Nephron (organoid): ENCODE measurements around the gene MAGI2.

Experiments used
- H3K27ac Mint-ChIP-seq, 3 experiments: 2 replicates each; pipeline ENCODE4 v1.8.0; 2020; ENCODE audit warnings: mixed read lengths in 3 of 3, mild to moderate bottlenecking in 2 of 3, moderate library complexity in 1 of 3
- H3K27me3 Mint-ChIP-seq: 2 replicates; pipeline ENCODE4 v1.8.0; 2021; ENCODE audit warnings: low read depth, mild to moderate bottlenecking, moderate library complexity, mixed read lengths
- H3K36me3 Mint-ChIP-seq: 2 replicates; pipeline ENCODE4 v1.8.0; 2020; ENCODE audit warnings: low read depth, mixed read lengths
- H3K4me1 Mint-ChIP-seq: 2 replicates; pipeline ENCODE4 v1.8.0; 2020; ENCODE audit warnings: mixed read lengths
- H3K4me3 Mint-ChIP-seq, 3 experiments: 2 replicates each; pipeline ENCODE4 v1.8.0; 2020; ENCODE audit warnings: mild to moderate bottlenecking in 3 of 3, mixed read lengths in 3 of 3, moderate library complexity in 2 of 3
- H3K9me3 Mint-ChIP-seq: 2 replicates; pipeline ENCODE4 v1.8.0; 2020; ENCODE audit warnings: mixed read lengths
- TF ChIP-seq, protein P1 (sequence below), 3 experiments: fragments of 200-600 bp; sonication (generic); IDR thresholded peaks; one replicate each; pipeline ENCODE4 v1.5.0; 2021; ENCODE audit warnings: antibody characterized with exemption in 3 of 3; ENCODE audit not compliant: unreplicated experiment in 3 of 3

MAGI2 gene

DNA sequence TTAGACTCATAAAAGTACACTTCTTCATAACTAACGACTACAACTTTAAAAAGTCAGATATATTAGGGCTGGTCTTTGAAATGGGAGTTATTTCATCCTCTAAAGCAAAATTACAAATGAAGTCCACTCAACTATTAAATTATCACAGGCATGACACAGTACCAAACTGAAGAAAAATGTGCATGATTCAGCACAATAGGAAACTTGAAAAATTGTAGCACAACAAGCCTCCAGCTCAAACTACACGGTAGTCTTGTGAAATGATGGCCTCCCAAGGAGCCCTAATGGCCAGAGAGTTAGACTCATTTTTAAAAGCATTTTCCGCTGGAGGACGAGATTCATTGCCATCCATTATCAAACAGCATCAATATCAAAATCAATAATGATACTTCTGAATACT lies 76.4 kb downstream of the MAGI2 start:
- H3K4me1 Mint-ChIP-seq, result no peaks in the 10 kb centered on the region
- TF ChIP-seq, protein P1, sequence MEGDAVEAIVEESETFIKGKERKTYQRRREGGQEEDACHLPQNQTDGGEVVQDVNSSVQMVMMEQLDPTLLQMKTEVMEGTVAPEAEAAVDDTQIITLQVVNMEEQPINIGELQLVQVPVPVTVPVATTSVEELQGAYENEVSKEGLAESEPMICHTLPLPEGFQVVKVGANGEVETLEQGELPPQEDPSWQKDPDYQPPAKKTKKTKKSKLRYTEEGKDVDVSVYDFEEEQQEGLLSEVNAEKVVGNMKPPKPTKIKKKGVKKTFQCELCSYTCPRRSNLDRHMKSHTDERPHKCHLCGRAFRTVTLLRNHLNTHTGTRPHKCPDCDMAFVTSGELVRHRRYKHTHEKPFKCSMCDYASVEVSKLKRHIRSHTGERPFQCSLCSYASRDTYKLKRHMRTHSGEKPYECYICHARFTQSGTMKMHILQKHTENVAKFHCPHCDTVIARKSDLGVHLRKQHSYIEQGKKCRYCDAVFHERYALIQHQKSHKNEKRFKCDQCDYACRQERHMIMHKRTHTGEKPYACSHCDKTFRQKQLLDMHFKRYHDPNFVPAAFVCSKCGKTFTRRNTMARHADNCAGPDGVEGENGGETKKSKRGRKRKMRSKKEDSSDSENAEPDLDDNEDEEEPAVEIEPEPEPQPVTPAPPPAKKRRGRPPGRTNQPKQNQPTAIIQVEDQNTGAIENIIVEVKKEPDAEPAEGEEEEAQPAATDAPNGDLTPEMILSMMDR (IDR thresholded peaks at IDR 0.05; ENCODE audit: unreplicated experiment in 3 of 3), result no peak
- peak overlapping the region in 2 of 3 experiments; percentile 36 to 79 for H3K27ac Mint-ChIP-seq
- H3K27me3 Mint-ChIP-seq, result no peaks in the 10 kb centered on the region
- peaks cover 3% of the 10 kb centered on the region for H3K36me3 Mint-ChIP-seq
- H3K9me3 Mint-ChIP-seq, result peaks cover 3% of the 10 kb centered on the region
- H3K4me3 Mint-ChIP-seq, result no peak overlapping the region

DNA sequence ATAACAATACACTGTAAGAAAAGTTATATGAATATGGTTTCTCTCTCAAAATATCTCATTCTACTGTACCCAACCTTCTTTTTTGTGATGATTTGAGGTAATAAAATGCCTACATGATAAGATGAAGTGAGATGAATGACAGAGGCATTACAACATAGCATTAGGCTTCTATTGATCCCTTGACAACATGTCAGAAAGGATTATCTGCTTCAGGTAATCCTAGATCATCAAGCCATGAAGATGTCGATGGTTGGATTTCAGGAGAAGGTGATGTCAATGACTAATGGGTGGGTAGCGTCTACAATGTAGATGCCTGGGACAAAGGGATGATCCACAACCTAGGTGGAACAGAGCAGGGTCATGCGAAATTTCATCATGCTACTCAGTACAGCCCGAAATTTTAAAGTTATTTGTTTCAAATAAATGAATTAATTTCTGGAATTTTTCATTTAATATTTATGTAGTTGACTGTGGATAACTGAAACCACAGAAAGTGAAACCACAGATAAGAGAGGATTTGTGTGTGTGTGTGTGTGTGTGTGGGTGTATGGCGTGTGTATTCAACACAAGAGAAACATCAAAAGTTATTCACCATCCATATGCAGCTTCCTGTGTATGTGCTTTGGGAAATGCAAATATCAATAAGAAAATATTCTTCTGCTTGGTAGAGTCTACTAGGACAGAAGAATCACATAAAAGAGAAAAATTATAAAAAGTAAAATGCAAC lies 77.0 kb downstream of the MAGI2 start:
- Mint-ChIP-seq H3K27me3 (no peaks in the 10 kb centered on the region), H3K27ac (peak overlapping the region in 2 of 3 experiments; percentile 10 to 79), H3K4me1 (no peaks in the 10 kb centered on the region), H3K9me3 (peaks cover 3% of the 10 kb centered on the region), H3K36me3 (peaks cover 3% of the 10 kb centered on the region), H3K4me3 (no peak overlapping the region)
- TF ChIP-seq, protein P1 (IDR thresholded peaks at IDR 0.05; ENCODE audit: unreplicated experiment in 3 of 3), result no peak

DNA sequence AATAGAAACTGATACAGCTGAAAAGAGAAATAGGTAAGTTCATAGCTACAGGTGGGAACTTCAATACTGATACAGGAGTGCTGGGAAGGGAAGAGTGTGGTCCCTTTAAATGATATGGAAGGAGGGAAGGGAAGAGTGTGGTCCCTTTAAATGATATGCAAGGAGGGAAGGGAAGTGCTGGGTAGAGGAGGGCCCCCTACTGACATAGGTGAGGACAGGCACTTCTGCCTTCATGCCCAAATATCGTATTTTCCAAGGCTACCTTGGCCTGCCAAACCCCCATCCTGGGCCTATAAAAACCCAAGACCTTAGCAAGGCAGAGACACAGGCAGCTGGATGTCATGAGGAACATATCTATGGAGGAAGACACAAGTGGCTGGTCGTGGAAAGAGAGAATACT lies 92.3 kb downstream of the MAGI2 start:
- no peaks in the 10 kb centered on the region for H3K4me1 Mint-ChIP-seq

DNA sequence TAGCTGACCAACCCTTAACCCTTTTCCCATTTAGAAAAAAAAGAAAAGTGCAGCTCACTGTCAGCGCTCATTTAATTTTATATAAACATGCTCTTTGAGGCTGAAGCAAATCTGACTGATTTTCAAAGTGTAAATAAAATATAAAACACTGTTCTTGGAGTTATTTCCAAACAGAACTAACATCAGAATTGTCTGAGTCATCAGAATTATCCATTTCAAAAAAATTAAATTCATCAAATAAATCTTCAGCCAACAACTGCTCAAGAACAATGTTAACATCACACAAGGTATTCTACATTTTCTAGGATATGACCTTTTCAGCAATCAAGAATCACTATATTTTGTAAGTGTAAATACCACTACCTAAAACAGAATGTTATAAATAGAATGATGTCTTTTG lies 93.6 kb downstream of the MAGI2 start:
- Mint-ChIP-seq H3K27ac (no peak overlapping the region), H3K9me3 (peaks cover 16% of the 10 kb centered on the region), H3K4me1 (no peaks in the 10 kb centered on the region), H3K27me3 (no peaks in the 10 kb centered on the region), H3K4me3 (no peak overlapping the region), H3K36me3 (peaks cover 4% of the 10 kb centered on the region)
- TF ChIP-seq, protein P1 (IDR thresholded peaks at IDR 0.05; ENCODE audit: unreplicated experiment in 3 of 3), result no peak

More for the DNA sequence above, 92.3 kb downstream of the MAGI2 start:
- TF ChIP-seq, protein P1 (IDR thresholded peaks at IDR 0.05; ENCODE audit: unreplicated experiment in 3 of 3), result no peak
- Mint-ChIP-seq H3K27ac (no peak overlapping the region), H3K27me3 (no peaks in the 10 kb centered on the region), H3K9me3 (peaks cover 16% of the 10 kb centered on the region), H3K4me3 (no peak overlapping the region), H3K36me3 (peaks cover 4% of the 10 kb centered on the region)

DNA sequence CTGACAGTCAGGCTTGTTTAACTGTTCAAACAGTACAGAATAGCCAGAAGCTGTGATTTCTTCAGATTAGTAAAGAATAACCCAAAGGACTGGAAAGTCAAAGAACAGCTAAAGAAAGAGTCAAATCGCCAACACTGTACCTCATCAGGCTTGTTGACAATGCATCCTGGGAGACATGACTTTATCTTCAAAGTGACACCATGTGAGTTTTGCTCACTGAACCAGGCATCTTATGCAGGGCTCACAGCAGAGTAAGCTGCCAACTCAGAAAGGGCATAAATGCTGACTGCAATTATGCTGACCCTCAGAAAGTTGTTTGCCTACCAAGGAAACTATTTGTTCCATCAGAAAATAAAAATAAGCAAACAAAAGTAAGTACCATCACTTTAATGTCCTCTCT lies 96.4 kb downstream of the MAGI2 start:
- Mint-ChIP-seq H3K4me1 (no peaks in the 10 kb centered on the region), H3K4me3 (no peak overlapping the region), H3K27me3 (no peaks in the 10 kb centered on the region), H3K27ac (peak overlapping the region in 1 of 3 experiments; percentile 11), H3K9me3 (peaks cover 16% of the 10 kb centered on the region), H3K36me3 (peaks cover 4% of the 10 kb centered on the region)
- TF ChIP-seq, protein P1 (IDR thresholded peaks at IDR 0.05; ENCODE audit: unreplicated experiment in 3 of 3), result no peak
